Measurements from ENCODE around the gene FCHSD2. TPM values are rescaled to one million over a fixed set of nuclear protein-coding genes. Genes with fewer than 3 reads are reported as not detected.

The FCHSD2 gene
- total RNA-seq, 1 donor from 2014 or later = 69.5 TPM

GRCh38 chr11:72955466-72955865 lies 186.7 kb downstream of the FCHSD2 start:
- H3K4me3 Mint-ChIP-seq (ENCODE audit: unreplicated experiment) = no peak overlapping the region
- H3K27me3 Mint-ChIP-seq (ENCODE audit: low read depth) = no peaks in the 10 kb centered on the region
- peaks cover 11% of the 10 kb centered on the region for H3K36me3 Mint-ChIP-seq (ENCODE audit: low read depth)
- H3K27ac Mint-ChIP-seq (ENCODE audit: unreplicated experiment) = no peak overlapping the region
- H3K9me3 Mint-ChIP-seq (ENCODE audit: low read depth) = no peaks in the 10 kb centered on the region
- no peak for TF ChIP-seq CTCF (IDR thresholded peaks at IDR 0.05)
- no peak for DNase-seq (ENCODE audit: low spot score)
- H3K4me1 Mint-ChIP-seq (ENCODE audit: low read depth) = peaks cover 11% of the 10 kb centered on the region

- Mint-ChIP-seq H3K4me3 (ENCODE audit: unreplicated experiment) (no peak overlapping the region), H3K27ac (ENCODE audit: unreplicated experiment) (no peak overlapping the region), H3K36me3 (ENCODE audit: low read depth) (peaks cover 11% of the 10 kb centered on the region), H3K9me3 (ENCODE audit: low read depth) (no peaks in the 10 kb centered on the region), H3K4me1 (ENCODE audit: low read depth) (peaks cover 11% of the 10 kb centered on the region), H3K27me3 (ENCODE audit: low read depth) (no peaks in the 10 kb centered on the region)
- DNase-seq (ENCODE audit: low spot score) = no peak
- TF ChIP-seq CTCF (IDR thresholded peaks at IDR 0.05) = no peak
Observed at GRCh38 chr11:72954860-72955259, 187.3 kb downstream of the FCHSD2 start.

GRCh38 chr11:72953637-72954036 lies 188.5 kb downstream of the FCHSD2 start:
- H3K27me3 Mint-ChIP-seq (ENCODE audit: low read depth) = no peaks in the 10 kb centered on the region
- peaks cover 11% of the 10 kb centered on the region for H3K36me3 Mint-ChIP-seq (ENCODE audit: low read depth)
- no peak overlapping the region for H3K27ac Mint-ChIP-seq (ENCODE audit: unreplicated experiment)
- no peaks in the 10 kb centered on the region for H3K9me3 Mint-ChIP-seq (ENCODE audit: low read depth)
- TF ChIP-seq CTCF (IDR thresholded peaks at IDR 0.05) = no peak
- H3K4me3 Mint-ChIP-seq (ENCODE audit: unreplicated experiment) = no peak overlapping the region
- peaks cover 11% of the 10 kb centered on the region for H3K4me1 Mint-ChIP-seq (ENCODE audit: low read depth)
- no peak for DNase-seq (ENCODE audit: low spot score)

- no peaks in the 10 kb centered on the region for H3K27me3 Mint-ChIP-seq (ENCODE audit: low read depth)
- DNase-seq (ENCODE audit: low spot score) = no peak
- TF ChIP-seq CTCF (IDR thresholded peaks at IDR 0.05) = no peak
- H3K9me3 Mint-ChIP-seq (ENCODE audit: low read depth) = no peaks in the 10 kb centered on the region
- H3K27ac Mint-ChIP-seq (ENCODE audit: unreplicated experiment) = no peak overlapping the region
- H3K36me3 Mint-ChIP-seq (ENCODE audit: low read depth) = peaks cover 8% of the 10 kb centered on the region
- no peak overlapping the region for H3K4me3 Mint-ChIP-seq (ENCODE audit: unreplicated experiment)
- peaks cover 11% of the 10 kb centered on the region for H3K4me1 Mint-ChIP-seq (ENCODE audit: low read depth)
Observed at GRCh38 chr11:72951888-72952287, 190.2 kb downstream of the FCHSD2 start.

- Mint-ChIP-seq H3K4me3 (ENCODE audit: unreplicated experiment) (no peak overlapping the region), H3K4me1 (ENCODE audit: low read depth) (peaks cover 11% of the 10 kb centered on the region), H3K27me3 (ENCODE audit: low read depth) (no peaks in the 10 kb centered on the region), H3K36me3 (ENCODE audit: low read depth) (peaks cover 8% of the 10 kb centered on the region), H3K27ac (ENCODE audit: unreplicated experiment) (no peak overlapping the region), H3K9me3 (ENCODE audit: low read depth) (no peaks in the 10 kb centered on the region)
- DNase-seq (ENCODE audit: low spot score) = no peak
- no peak for TF ChIP-seq CTCF (IDR thresholded peaks at IDR 0.05)
Observed at GRCh38 chr11:72951193-72951592, 190.9 kb downstream of the FCHSD2 start.
